Stimulated activated CD8-positive, alpha-beta memory T cell treated with anti-CD3 and anti-CD28 coated beads, Interleukin-4, amount 100 ng/mL, for 1 hour (primary cell): ENCODE measurements around the gene FCGR3A.
"Not testable (repeated sequence)": the region's sequence is repeated elsewhere in the genome, so short reads cannot be mapped to it uniquely, and the experiment has no call there.

Source experiments
- DNase-seq, 2 donors: peaks; one replicate each; pipeline ENCODE4 v3.0.0-alpha.2; 2020; ENCODE audit warnings: low read depth in 2 of 2, low spot score in 1 of 2

The FCGR3A gene

DNA sequence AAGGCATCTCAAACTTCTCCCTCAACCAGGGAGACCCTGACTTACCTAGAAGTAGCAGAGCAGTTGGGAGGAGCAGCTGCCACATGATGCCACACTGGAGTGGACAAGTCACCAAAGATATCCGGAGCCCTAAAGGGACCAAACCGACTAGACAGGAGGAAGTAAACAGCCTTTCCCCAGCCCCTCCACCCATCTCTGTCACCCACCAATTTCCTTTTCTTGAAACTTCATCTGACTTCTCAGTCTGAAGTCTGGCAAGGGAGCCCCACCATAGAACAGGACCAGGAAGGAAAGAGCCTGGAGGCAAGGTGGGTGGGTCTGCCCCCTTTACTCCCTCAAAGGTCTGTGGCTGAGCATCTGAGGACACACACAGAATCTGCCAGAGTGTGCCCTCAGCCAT, at the start of gene FCGR3A:
TSS of gene FCGR3A (minus strand) at position 167 of the 400 bp plus-strand sequence. CDS start at position 85, 82 bp downstream.
- DNase-seq = no peak

DNA sequence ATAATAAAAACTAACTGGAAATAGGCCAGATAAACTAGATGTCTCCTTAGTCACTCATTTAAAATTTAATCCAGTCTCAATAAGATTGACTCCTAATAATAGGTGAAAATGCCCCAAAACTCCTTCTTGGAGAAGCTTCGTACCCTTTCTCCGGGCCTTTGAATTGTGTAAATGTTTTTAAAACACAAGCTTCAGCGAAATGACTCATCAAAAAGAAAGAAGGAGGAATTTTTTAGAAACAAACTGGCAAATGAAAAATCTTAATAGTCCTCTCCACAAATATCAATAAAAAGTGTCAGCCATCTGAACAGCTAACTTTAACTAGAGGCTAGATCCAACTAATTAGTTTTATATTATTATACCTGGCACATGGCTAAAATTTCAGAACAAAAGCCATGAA, 47.5 kb upstream of the FCGR3A start:
- DNase-seq = not testable (repeated sequence)

DNA sequence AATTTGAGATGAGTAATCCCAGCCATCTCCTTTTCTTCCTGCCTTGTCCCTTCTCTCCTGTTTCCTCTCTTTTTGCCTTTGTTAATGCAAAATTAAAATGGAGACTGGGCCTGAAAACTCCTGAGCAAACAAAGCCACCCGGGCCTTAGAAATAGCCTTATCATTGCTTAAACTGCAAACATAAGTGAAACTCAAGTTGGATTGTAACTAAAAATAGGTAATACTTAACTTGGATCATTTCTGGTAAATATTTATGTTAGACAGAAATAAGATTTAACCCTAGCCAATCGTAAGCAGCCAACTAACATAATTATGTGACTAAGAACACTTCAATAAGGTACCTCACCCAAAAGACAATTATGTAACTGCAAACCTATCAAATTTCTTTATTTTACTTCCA, 46.0 kb upstream of the FCGR3A start:
- not testable (repeated sequence) for DNase-seq

DNA sequence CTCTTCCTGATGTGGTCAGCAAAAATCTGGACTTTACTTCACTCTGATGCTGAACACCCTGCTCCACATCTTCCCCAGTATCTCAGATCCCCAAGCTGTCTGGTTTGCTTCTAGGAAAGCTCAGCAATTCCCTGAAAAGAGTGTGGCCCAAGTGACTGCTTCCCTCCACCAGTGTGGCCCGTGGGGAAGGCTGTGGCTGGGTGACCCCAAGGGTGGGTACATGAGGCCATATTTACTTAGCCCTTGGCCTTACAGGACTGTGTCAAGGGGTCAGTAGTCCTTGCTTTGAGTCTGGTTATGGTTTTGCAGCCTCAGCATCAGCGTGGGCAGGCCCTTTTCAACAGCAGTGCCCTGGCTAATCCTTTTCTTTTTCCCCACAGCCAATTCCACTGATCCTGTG, 45.6 kb upstream of the FCGR3A start:
- DNase-seq = not testable (repeated sequence)

DNA sequence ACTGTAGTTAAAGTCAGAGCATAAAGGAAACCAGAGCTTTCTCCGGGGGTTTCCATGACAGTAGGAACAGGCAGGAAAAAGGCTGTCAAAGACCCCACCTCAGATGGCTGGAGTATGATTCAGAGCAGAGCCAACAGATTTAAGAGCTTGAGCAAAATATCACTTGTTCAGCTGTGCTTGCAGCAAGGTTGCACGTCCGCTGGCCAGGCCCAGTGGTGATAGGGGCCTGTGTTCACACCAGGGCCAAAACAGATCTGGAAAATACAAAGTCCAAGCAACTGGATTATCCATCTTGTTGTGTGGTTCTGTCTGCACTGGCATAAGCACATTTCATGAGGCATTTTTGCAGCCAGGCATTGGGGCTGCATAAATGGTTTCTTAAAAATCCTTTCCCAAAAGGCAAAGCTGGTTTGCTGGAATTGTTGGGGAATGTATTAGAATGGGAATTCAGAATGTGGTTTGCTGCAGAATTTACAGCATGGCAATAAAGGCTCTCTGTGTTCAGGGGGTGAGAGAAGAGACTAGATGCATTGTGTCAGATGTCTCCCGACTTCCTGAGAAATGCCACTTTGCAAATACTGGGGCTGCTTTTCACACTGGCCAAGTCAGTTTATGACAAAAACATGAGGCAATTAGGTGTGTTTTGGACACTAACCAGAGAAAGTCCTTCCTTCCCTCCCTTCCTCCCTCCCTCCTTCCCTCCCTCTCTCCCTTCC, 44.8 kb upstream of the FCGR3A start:
- not testable (repeated sequence) for DNase-seq

DNA sequence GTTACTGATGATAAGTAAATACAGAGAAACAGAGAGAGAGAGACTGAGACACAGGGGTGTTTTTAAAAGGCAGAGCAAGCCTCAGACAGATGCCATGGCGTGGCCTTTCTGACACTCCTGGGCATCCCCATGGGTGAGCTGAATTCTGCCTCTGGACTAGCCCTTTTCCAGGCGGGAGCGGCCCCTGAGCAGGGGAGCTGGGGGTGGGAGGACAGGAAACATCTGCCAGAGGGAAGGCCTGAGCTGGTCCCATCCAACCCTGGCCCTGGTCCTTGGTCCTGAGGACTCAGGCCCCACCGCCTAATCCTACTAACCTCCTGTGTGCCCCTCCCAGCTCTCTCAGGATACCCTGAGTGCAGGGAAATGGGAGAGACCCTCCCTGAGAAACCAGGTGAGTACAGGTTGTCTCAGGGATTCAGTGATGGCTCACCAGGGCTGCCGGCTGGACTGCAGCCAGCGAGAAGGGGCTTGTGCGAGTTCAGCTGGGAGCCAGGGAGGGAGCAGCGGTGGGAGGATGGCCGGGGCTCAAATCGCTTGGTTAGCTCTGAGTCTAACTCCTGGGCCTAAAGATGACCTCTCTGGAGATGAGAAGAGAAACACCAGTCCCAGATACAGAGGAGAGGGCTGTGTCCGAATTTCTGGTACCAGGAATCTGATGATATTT, 43.6 kb upstream of the FCGR3A start:
- DNase-seq = not testable (repeated sequence)

DNA sequence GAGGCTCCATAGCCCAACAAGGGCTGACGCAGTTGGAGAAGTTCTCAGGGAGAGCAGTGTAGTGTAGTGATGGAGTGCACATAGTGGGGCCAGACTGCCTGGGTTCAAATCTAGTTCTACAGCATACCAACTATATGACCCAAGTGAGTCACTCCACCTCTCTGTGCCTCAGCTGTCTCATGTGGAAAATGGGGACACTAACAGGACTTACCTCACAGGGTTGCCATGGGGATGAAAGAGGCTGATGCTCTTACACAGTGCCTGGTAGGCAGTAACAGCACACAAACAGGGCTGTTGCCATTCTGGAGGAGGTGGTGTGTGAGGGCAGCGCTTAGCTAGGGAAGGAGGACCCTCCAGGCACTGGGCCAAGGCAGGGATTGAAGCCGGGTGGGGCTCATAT, 43.0 kb upstream of the FCGR3A start:
- DNase-seq = not testable (repeated sequence)

DNA sequence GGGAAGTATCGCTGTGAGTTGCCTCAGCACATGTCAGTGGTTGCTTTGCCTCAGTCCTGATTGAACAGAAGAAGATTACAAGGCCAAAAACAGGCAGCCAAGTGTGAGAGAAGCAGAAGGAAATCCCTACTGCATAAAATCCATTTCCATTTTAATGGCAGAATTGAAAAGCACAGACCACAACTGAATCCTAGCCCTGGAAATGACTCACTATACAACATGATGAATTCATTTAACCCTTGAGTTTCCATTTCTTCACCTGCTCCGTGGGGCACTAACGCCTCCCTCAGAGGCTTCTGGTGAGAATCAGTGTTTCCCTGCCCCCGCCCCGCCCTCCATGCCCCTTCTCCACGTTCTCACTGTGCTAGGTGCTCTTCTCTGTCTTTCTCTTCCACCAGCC, 40.3 kb upstream of the FCGR3A start:
- DNase-seq = not testable (repeated sequence)

DNA sequence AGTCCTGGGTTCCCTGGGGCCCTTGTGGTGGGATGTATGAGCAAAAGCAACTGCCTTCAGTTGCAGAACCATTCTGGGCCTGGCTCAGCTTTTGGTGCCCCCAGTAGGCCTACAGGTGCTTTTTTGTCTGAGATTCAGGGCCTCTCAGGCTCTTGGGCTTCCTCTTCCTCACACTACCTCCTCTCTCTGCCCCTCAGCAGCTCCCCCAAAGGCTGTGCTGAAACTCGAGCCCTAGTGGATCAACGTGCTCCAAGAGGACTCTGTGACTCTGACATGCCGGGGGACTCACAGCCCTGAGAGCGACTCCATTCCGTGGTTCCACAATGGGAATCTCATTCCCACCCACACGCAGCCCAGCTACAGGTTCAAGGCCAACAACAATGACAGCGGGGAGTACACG, 39.7 kb upstream of the FCGR3A start:
- not testable (repeated sequence) for DNase-seq

DNA sequence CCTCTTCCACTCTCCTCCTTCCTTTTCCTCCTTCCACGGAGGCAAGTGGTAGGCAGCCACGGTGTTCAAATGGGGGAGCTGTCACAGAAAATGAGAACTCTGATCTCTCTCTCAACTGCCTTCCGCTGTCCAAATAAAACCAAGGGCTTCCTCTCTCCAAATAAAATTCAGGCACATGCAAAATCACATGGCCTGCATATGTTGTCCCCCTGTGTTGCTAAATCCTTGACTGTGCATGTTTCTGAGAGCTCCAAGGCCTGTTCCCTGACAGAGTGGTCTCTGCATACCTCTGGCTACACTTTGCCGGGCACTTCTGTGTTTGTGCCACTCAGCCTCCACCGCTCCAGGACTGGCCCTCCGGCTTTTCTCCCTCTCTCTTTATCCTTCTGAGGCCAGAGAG, 39.0 kb upstream of the FCGR3A start:
- DNase-seq = not testable (repeated sequence)

DNA sequence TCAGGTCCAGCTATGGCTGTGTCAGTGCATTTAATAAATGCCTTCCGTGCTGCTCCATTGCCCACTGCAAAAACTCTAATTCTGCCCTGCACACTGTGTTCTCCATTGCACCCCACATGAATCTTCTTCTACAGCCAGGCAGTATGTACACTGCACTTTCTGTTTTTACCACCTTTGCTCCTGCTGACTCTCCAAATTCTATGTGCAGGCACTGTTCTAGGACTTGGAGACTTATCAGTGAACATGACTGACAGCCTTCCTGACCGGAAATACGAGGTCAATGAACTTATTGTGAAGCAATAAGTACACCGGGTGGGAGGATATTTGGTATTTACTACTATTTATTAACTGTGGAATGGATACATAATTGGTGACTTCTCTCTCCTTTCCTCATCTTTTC, 33.3 kb upstream of the FCGR3A start:
- not testable (repeated sequence) for DNase-seq

DNA sequence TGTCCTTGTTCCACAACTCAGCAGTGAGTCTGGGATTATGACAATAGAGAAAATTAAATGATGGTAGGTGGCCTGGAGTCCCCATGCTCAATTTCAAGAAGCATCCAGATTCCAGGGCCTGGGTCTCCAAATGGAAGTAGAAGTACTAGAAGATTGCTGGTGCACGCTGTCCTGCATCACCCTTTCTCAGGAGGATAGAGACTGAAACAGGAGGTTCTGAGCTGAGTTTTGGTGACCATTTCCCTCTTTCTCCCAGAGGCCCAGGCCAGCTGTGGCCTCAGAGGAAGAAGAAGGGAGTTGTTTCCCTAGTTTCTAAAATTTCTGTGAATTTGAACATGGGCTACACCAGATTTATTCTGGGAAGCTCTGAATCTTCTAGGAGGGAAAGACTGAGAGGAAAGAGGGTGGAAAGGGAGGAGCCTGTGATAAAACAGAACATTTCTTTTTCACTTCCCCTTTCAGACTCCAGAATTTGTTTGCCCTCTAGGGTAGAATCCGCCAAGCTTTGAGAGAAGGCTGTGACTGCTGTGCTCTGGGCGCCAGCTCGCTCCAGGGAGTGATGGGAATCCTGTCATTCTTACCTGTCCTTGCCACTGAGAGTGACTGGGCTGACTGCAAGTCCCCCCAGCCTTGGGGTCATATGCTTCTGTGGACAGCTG, 31.4 kb upstream of the FCGR3A start:
- not testable (repeated sequence) for DNase-seq

DNA sequence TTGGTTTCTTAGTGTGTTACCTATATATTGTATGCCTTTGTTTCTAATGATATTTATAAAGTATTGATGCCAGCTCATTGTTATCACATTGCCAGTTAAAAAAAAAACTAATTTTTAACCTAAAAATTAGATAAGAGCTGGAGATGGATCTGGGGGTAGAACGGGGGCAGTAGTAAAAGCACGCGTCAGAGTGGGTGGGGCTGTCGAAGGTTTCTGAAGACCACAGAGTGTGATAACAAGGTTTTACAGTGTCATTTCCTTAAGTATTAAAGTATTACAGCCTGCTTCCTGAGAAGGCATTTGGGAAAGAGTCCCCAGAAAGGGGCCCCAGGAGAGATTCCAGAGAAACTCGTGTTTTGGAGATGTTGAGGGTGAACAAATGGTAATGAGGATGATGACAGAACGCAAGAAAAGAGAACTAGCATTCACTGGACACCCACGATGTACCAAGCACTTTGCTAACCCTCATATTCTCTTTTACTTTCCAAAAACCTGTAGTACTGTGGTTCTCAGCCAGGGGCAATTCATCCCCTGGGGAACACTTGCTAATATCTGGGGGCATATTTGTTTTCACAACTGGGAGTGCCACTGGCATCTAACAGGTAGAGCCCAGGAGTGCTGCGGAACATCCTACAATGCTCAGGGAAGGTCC, 30.4 kb upstream of the FCGR3A start:
- not testable (repeated sequence) for DNase-seq

DNA sequence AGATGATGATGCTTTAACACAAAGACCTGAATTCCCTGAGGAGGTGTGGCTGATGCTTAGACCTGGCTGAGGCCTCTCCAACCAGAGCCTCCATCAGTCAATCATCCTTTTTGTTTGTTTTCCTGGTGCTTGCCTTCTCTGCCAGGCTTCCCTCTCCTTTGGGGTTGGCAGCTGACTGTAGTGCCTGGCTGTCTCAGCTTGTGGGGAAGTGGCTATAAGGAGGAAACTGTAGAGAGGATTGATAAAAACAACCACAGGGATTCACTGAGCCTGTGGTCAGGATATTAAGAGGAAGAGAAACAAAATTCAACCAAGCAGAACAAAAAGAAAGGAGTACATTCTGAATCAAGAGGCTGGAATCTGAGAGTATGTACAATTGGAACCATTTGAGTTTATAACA, 27.1 kb upstream of the FCGR3A start:
- DNase-seq = not testable (repeated sequence)

DNA sequence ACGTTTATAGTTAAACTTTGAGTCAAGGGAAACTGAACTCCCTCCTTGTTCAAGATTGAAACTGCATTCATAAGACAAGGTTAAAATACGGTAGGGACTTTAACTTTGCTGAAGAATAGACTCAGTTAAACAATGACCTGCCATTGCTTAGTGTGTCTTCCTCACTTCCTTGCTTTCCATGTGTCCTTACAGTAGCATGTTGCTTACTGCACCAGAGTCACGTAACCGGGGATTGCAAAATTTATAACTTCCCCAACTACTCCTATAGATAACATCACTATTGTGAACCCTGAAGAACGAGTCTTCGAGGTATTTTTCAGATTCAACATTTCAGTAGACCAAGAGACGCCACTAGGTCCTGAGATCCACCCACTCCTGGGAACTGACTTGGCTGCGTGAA, 22.1 kb upstream of the FCGR3A start:
- DNase-seq = not testable (repeated sequence)

DNA sequence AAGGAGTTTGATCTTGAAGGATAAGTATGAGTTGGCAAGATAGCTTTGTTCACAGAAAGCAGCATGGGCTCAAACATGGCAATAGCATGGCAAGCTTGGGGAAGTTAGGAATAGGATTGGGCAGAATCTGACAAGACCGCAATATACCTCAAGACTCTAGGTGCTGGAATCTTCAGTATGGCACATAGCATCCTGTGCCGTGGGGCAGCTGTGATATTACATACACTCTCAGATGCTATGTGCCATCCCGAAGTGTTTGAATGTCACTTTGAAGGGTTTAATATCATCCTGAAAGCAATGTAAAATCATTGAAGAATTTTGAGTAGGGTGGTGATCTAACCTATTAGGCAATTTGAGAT, 17.0 kb upstream of the FCGR3A start:
- not testable (repeated sequence) for DNase-seq

DNA sequence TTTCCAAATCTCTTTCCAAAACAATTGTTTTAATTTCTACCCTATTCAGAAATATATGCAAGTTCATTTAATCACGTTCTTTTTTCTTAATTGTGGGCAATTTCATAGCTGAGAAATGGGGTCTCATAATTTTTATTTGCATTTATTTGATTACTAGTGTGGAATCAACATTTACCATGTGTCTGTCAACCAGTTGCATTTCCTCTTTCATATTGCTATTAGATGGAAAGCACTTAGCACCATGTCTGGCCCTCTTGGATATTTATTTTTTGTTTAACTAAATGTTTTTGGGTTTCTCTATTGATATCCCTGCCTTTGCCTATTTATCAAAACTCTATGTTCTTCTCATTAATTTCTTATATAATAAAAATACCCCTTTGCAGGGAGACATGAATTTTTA, 13.9 kb upstream of the FCGR3A start:
- not testable (repeated sequence) for DNase-seq

DNA sequence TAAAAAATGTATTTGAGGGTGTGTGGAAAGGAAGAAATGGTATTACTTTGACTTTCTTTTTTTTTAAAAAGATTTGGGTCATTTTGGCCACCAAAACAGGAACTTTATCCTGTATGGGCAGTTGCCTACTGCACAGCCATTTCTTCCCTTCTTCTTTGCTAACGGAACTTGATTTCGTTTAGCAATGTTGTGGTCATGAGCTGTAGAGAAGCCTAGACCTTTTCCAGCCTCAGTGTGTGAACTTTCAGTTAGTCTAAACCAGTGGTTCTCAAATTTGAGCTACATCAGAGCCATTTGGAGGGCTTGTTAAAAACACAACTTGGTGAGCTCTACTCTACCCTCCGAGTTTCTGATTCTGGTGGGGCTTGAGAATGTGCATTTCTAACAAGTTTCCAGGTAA, 12.8 kb upstream of the FCGR3A start:
- DNase-seq = not testable (repeated sequence)

DNA sequence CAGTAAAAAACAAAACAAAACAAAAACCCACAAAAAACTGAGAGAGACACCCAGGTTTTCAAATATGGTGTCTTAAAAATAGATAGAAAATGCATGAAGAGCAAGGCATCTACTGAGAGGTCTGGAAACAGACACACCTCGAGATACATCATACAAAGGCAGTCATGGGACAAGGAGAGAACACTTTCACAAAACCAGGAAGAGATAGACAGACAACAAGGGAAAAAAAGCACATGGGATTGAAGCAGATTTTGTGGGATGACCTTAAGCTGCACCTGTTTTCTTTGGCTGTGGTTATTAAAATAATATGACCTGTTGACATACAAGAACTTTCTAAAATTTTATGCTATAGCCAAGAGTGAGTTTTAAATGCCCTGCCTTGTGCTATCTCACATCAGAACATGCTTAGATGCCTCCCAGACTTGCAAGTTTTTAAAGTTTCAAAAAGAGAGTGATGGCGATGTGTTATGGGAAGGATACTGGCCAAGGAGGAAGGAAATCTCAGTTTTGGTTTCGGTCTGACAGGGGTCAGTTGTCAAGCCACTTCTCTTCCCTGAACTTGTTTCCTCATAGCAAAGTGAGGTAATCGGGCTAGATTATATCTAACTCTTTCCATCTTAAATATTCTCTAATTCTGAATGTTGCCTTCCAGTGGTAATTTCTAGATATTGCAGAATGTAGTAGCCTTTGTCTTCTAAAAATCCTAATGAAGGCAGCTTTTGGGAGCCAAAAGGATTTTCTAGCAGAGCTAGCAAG, 11.5 kb upstream of the FCGR3A start:
- not testable (repeated sequence) for DNase-seq

DNA sequence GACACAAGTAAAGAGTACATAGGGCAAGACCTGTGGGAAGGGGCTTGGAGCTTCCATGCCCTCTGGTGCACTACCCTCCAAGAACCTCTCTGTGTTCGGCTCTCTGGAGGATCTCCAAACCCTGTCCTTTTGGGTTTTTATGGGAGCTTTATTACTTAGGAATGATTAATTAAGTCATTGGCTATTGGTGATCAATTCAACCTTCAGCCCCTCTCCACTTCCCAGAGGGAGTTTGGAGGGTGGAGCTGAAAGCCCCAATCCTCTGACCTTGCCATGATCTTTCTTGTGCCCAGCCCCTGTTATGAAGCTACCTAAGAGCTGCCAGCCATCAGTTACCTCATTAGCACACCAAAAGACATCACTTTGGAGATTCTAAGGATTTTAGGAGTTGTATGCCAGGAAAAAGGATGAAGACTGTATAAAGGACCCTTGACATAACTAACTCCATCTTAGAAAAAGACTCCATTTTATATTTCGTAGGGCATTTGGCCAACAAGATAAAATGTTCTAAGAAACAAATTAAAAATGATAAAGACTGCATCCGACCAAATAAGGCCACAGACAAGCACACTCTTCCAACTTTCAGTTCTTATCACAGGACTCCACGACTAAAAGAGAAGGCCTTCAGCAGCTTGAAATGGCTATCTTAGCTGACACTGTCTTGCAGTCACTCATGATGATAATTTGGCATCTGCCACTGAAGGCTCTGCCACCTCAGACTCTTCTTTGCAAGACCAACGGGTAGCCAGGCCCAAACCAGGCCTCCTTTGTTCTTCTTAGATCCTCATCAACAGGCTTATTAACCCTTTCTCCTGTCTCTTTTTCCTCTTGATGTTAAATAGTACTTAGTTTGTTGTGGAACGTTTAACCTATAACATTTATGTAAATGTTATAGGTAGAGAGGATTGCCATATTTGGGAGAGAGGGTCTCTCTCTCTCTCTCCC, 8.2 kb upstream of the FCGR3A start:
- not testable (repeated sequence) for DNase-seq
